Smooth muscle cell (in vitro differentiated cells): Measurements from ENCODE around the gene ZNF502. TPM values are rescaled to one million over a fixed set of nuclear protein-coding genes. Genes with fewer than 3 reads are reported as not detected.

Source experiments
- DNase-seq: peaks from one replicate; lab custom pipeline; 2025; ENCODE audit not compliant: unreplicated experiment; lab: John Stamatoyannopoulos, UW
- H2AFZ ChIP-seq: fragments of 200-600 bp; sonication (generic); 2 replicates; pipeline ENCODE4 v1.6.0; 2016; ENCODE audit warnings: antibody characterized with exemption, low read depth, mild to moderate bottlenecking
- H3F3A ChIP-seq: fragments of 200-600 bp; sonication (generic); 2 replicates; pipeline ENCODE4 v1.6.0; 2017; ENCODE audit warnings: antibody characterized with exemption, low read depth
- H3K27ac ChIP-seq: fragments of 200-600 bp; sonication (generic); 2 replicates; pipeline ENCODE4 v1.5.1; 2016; ENCODE audit warnings: low read depth, mild to moderate bottlenecking
- H3K27me3 ChIP-seq: fragments of 200-600 bp; sonication (generic); 2 replicates; pipeline ENCODE4 v1.6.1; 2016; ENCODE audit warnings: low read depth, mild to moderate bottlenecking
- H3K36me3 ChIP-seq: fragments of 200-600 bp; sonication (generic); 2 replicates; pipeline ENCODE4 v1.5.1; 2016; ENCODE audit warnings: low read depth
- H3K4me1 ChIP-seq: fragments of 200-600 bp; sonication (generic); 2 replicates; pipeline ENCODE4 v1.5.1; 2016; ENCODE audit warnings: low read depth
- H3K4me2 ChIP-seq: fragments of 200-600 bp; sonication (generic); 2 replicates; pipeline ENCODE4 v1.6.0; 2016; ENCODE audit warnings: mild to moderate bottlenecking
- H3K4me3 ChIP-seq: fragments of 200-600 bp; sonication (generic); 2 replicates; pipeline ENCODE4 v1.5.1; 2016; ENCODE audit warnings: mild to moderate bottlenecking
- H3K79me2 ChIP-seq: fragments of 200-600 bp; sonication (generic); 2 replicates; pipeline ENCODE4 v1.6.0; 2016; ENCODE audit warnings: low read depth, mild to moderate bottlenecking
- H3K9ac ChIP-seq: fragments of 200-600 bp; sonication (generic); 2 replicates; pipeline ENCODE4 v1.6.0; 2016; ENCODE audit warnings: low read depth
- H3K9me3 ChIP-seq: fragments of 200-600 bp; sonication (generic); replicated peaks from 2 replicates; pipeline ENCODE4 v1.5.1; 2016; ENCODE audit warnings: low read depth
- H4K20me1 ChIP-seq: fragments of 200-600 bp; sonication (generic); 2 replicates; pipeline ENCODE4 v1.6.0; 2016; ENCODE audit warnings: low read depth
- CTCF ChIP-seq: fragments of 200-600 bp; sonication (generic); IDR thresholded peaks from 2 replicates; pipeline ENCODE4 v1.5.1; 2017; ENCODE audit warnings: borderline replicate concordance, mild to moderate bottlenecking, antibody characterized with exemption; ENCODE audit not compliant: insufficient read depth, poor library complexity, severe bottlenecking
- WGBS: methylation state at CpG from one replicate; pipeline ENCODE4 v1.1.7; 2016; ENCODE audit warnings: low lambda C conversion rate; 5-methylcytosine and 5-hydroxymethylcytosine counted together
- polyA plus RNA-seq: library from polyadenylated mRNA; unstranded; fragments of >200 nt; fragmentation: Nextera tagmentation; extraction: Ambion mirVana; gene quantifications from 2 replicates; pipeline ENCODE4 v1.2.1, GENCODE V29; 2016
- total RNA-seq: library from RNA; depleted of rRNA; stranded (reverse); fragments of >200 nt; gene quantifications from 2 replicates; pipeline ENCODE4 v1.2.3, GENCODE V29; 2014

Gene ZNF502
- total and polyA plus RNA-seq, 2 experiments from 2014 or later, result 0.72 to 2.0 TPM

- Histone ChIP-seq H4K20me1 (no peaks in the 10 kb centered on the region), H3K9ac (no peak overlapping the region), H3K27ac (no peak overlapping the region), H3F3A (no peaks in the 10 kb centered on the region), H2AFZ (no peak overlapping the region), H3K4me1 (no peaks in the 10 kb centered on the region), H3K9me3 (peaks cover 9% of the 10 kb centered on the region), H3K4me2 (no peak overlapping the region), H3K79me2 (peaks cover 12% of the 10 kb centered on the region), H3K4me3 (no peak overlapping the region), H3K27me3 (no peaks in the 10 kb centered on the region), H3K36me3 (peaks cover 5% of the 10 kb centered on the region)
- WGBS, result 97% methylated on average over 1 of the region's 1 CpG
- TF ChIP-seq CTCF, result no peak
- DNase-seq, result no peak
Measured at GRCh38 chr3:44772099-44772442, 59.6 kb downstream of the ZNF502 start.

Other genes starting within 250 kb of the ZNF502 start
- gene ZNF445, start 235.0 kb upstream of the ZNF502 start, total RNA-seq, result 8.5 and 10.7 TPM in 2 replicates
- 4.7 and 6.1 TPM in 2 replicates for gene ZNF445, start 235.0 kb upstream of the ZNF502 start, polyA plus RNA-seq
- gene ZKSCAN7, start 157.5 kb upstream of the ZNF502 start, total RNA-seq, result 5.6 and 10.6 TPM in 2 replicates
- 3.7 and 4.6 TPM in 2 replicates for gene ZKSCAN7, start 157.5 kb upstream of the ZNF502 start, polyA plus RNA-seq
- 5.1 and 5.4 TPM in 2 replicates for gene ZNF660, start 127.7 kb upstream of the ZNF502 start, total RNA-seq
- gene ZNF660, start 127.7 kb upstream of the ZNF502 start, polyA plus RNA-seq, result 1.8 and 2.0 TPM in 2 replicates
- gene ZNF197, start 87.6 kb upstream of the ZNF502 start, total RNA-seq, result 23.0 and 25.2 TPM in 2 replicates
- gene ZNF197, start 87.6 kb upstream of the ZNF502 start, polyA plus RNA-seq, result 6.6 and 10.1 TPM in 2 replicates
- gene ZNF35, start 63.9 kb upstream of the ZNF502 start, total RNA-seq, result 17.7 and 30.8 TPM in 2 replicates
- 5.1 and 6.7 TPM in 2 replicates for gene ZNF35, start 63.9 kb upstream of the ZNF502 start, polyA plus RNA-seq
- 2.8 and 2.9 TPM in 2 replicates for gene ZNF501, start 17.0 kb downstream of the ZNF502 start, total RNA-seq
- gene ZNF501, start 17.0 kb downstream of the ZNF502 start, polyA plus RNA-seq, result 1.5 and 2.7 TPM in 2 replicates
- 24.5 and 27.0 TPM in 2 replicates for gene KIAA1143, start 49.0 kb downstream of the ZNF502 start, total RNA-seq
- gene KIAA1143, start 49.0 kb downstream of the ZNF502 start, polyA plus RNA-seq, result 12.1 and 12.2 TPM in 2 replicates
- gene KIF15, start 49.1 kb downstream of the ZNF502 start, total RNA-seq, result 5.7 and 6.2 TPM in 2 replicates
- gene KIF15, start 49.1 kb downstream of the ZNF502 start, polyA plus RNA-seq, result 1.8 and 2.8 TPM in 2 replicates
- gene TMEM42, start 149.3 kb downstream of the ZNF502 start, total RNA-seq, result 15.9 and 19.3 TPM in 2 replicates
- 24.8 and 33.6 TPM in 2 replicates for gene TMEM42, start 149.3 kb downstream of the ZNF502 start, polyA plus RNA-seq
- gene TGM4, start 161.9 kb downstream of the ZNF502 start, total RNA-seq, result not detected in 2 replicates
- gene TGM4, start 161.9 kb downstream of the ZNF502 start, polyA plus RNA-seq, result not detected in 2 replicates